ENCODE results near the gene PIK3R2. TPM values are rescaled to one million over a fixed set of nuclear protein-coding genes. Genes with fewer than 3 reads are reported as not detected.

The PIK3R2 gene
- total RNA-seq, 1 donor from 2014 or later = 47.0 TPM

GRCh38 chr19:18126097-18126496, 26.9 kb upstream of the PIK3R2 start:
- TF ChIP-seq CTCF (conservative IDR thresholded peaks at IDR 0.05) = no peak
- Mint-ChIP-seq H3K27me3 (no peaks in the 10 kb centered on the region), H3K27ac (no peak overlapping the region), H3K36me3 (no peaks in the 10 kb centered on the region), H3K9me3 (no peaks in the 10 kb centered on the region), H3K4me1 (ENCODE audit: unreplicated experiment) (no peaks in the 10 kb centered on the region), H3K4me3 (no peak overlapping the region)
- no peak for DNase-seq (ENCODE audit: extremely low spot score, unreplicated experiment)

DNA sequence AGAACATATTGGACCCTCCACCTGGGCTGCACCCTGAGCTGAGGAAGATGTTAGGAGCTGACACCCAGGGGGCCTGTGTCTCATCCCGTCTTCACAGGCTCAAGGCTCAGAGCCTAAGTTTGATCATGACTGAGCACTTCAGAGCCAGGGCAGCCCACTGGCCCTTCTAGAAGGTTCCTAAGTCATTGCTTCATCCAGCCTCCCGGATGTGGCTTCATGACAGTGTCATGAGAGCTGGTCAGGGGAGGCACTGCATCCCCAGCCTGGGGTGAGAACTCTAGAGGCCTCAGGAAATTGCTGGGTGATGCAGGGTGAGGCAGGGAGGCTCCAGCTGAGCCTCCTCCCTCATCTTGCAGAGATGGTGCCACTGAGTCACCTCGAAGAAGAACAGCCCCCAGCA, 24.9 kb upstream of the PIK3R2 start:
- H3K4me3 Mint-ChIP-seq = no peak overlapping the region
- no peak for TF ChIP-seq CTCF (conservative IDR thresholded peaks at IDR 0.05)

GRCh38 chr19:18128805-18129204, 24.2 kb upstream of the PIK3R2 start:
- peaks cover 6% of the 10 kb centered on the region for H3K36me3 Mint-ChIP-seq
- no peaks in the 10 kb centered on the region for H3K9me3 Mint-ChIP-seq
- DNase-seq (ENCODE audit: extremely low spot score, unreplicated experiment) = no peak
- no peaks in the 10 kb centered on the region for H3K4me1 Mint-ChIP-seq (ENCODE audit: unreplicated experiment)
- H3K4me3 Mint-ChIP-seq = no peak overlapping the region
- no peaks in the 10 kb centered on the region for H3K27me3 Mint-ChIP-seq
- H3K27ac Mint-ChIP-seq = no peak overlapping the region
- no peak for TF ChIP-seq CTCF (conservative IDR thresholded peaks at IDR 0.05)

More for the DNA sequence above, 24.9 kb upstream of the PIK3R2 start:
- H3K36me3 Mint-ChIP-seq = peaks cover 6% of the 10 kb centered on the region
- H3K27me3 Mint-ChIP-seq = no peaks in the 10 kb centered on the region
- no peaks in the 10 kb centered on the region for H3K4me1 Mint-ChIP-seq (ENCODE audit: unreplicated experiment)
- no peak overlapping the region for H3K27ac Mint-ChIP-seq
- no peak for DNase-seq (ENCODE audit: extremely low spot score, unreplicated experiment)
- no peaks in the 10 kb centered on the region for H3K9me3 Mint-ChIP-seq

- Mint-ChIP-seq H3K27me3 (no peaks in the 10 kb centered on the region), H3K4me3 (no peak overlapping the region), H3K27ac (no peak overlapping the region), H3K36me3 (peaks cover 6% of the 10 kb centered on the region), H3K4me1 (ENCODE audit: unreplicated experiment) (no peaks in the 10 kb centered on the region), H3K9me3 (no peaks in the 10 kb centered on the region)
- no peak for TF ChIP-seq CTCF (conservative IDR thresholded peaks at IDR 0.05)
- DNase-seq (ENCODE audit: extremely low spot score, unreplicated experiment) = no peak
Measured at GRCh38 chr19:18130523-18131242, 22.3 kb upstream of the PIK3R2 start.

DNA sequence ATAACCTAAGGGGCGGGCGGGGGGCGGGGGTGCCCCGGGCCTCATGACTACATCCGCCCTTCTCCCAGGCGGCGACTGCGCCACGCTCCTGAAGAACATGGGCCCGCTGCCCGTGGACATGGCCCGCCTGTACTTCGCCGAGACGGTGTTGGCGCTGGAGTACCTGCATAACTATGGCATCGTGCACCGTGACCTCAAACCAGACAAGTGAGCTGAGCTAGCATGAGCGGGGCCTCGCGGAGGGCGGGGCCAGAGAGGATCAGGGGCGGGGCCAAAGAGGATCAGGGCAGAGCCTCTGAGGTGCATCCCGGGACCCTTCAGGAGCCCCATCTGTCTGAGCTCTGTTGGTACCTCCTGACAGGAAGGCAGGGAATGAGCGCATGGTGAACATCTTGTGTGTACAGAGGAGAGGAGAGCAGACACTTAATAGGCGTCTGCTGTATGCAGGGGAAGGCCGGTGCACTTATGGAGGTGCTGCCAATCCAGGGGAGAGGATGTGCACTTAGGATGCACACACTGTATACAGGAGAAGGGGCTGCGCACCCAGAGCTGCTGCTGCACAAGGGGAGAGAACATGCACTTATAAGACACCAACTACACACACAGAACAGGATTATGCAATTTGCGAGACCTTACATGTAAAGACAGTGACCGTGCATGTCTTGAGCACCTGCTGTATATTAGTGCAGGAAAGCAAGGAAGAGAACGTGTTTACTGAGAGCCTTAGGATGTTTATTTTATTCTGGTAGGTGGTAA, 20.9 kb upstream of the PIK3R2 start:
- DNase-seq (ENCODE audit: extremely low spot score, unreplicated experiment) = no peak
- Mint-ChIP-seq H3K9me3 (no peaks in the 10 kb centered on the region), H3K27me3 (no peaks in the 10 kb centered on the region), H3K4me3 (no peak overlapping the region), H3K27ac (no peak overlapping the region), H3K4me1 (ENCODE audit: unreplicated experiment) (peaks cover 4% of the 10 kb centered on the region), H3K36me3 (peaks cover 6% of the 10 kb centered on the region)
- no peak for TF ChIP-seq CTCF (conservative IDR thresholded peaks at IDR 0.05)
